Sigmoid colon (tissue), 4 donors: ENCODE results near the gene PLAC9.

Source experiments
- POLR2A ChIP-seq, 2 donors: fragments of 450-650 bp; IDR thresholded peaks; one replicate each; pipeline ENCODE4 v1.6.1; 2016; ENCODE audit warnings: antibody characterized with exemption in 2 of 2, mild to moderate bottlenecking in 2 of 2, moderate library complexity in 2 of 2
- POLR2AphosphoS5 ChIP-seq, 4 donors: sonication (generic); formaldehyde crosslinking; IDR thresholded peaks; one replicate each; pipeline ENCODE4 v1.6.1; 2017; ENCODE audit warnings: antibody characterized with exemption in 4 of 4
- TF ChIP-seq, protein P1 (sequence below), 4 experiments: fragments of 450-650 bp in 3 of 4; fragments of 200-600 bp in 1 of 4; IDR thresholded peaks; one replicate each; pipeline ENCODE4 v1.5.1; 2016 to 2019; ENCODE audit warnings: antibody characterized with exemption in 4 of 4, mild to moderate bottlenecking in 3 of 4, moderate library complexity in 2 of 4

DNA sequence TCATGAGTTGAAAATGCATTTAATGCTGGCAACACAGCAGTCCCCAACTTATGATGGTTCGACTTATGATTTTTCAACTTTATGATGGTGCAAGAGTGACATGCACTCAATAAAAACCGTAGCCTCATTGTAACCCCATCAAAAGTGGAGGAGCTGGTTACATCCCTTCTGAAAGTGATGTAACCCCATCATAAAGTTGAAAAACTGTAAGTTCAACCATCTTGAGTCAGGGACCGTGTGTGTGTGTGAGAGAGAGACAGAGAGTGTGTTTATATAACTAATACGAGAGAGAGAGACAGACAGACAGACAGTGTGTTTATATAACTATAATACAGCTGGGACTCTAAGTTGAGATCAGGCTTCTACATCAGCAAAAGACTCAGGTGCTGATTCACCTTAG, 51.8 kb downstream of the PLAC9 start:
- TF ChIP-seq, protein P1, sequence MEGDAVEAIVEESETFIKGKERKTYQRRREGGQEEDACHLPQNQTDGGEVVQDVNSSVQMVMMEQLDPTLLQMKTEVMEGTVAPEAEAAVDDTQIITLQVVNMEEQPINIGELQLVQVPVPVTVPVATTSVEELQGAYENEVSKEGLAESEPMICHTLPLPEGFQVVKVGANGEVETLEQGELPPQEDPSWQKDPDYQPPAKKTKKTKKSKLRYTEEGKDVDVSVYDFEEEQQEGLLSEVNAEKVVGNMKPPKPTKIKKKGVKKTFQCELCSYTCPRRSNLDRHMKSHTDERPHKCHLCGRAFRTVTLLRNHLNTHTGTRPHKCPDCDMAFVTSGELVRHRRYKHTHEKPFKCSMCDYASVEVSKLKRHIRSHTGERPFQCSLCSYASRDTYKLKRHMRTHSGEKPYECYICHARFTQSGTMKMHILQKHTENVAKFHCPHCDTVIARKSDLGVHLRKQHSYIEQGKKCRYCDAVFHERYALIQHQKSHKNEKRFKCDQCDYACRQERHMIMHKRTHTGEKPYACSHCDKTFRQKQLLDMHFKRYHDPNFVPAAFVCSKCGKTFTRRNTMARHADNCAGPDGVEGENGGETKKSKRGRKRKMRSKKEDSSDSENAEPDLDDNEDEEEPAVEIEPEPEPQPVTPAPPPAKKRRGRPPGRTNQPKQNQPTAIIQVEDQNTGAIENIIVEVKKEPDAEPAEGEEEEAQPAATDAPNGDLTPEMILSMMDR (IDR thresholded peaks at IDR 0.05), result no peak
- TF ChIP-seq POLR2AphosphoS5 (IDR thresholded peaks at IDR 0.05) (no peak), POLR2A (IDR thresholded peaks at IDR 0.05) (no peak)
